ENCODE measurements around the gene MYBPC3. TPM values are rescaled to one million over a fixed set of nuclear protein-coding genes. Genes with fewer than 3 reads are reported as not detected.
A peak's percentile ranks its signal among the peaks of the same experiment; 100 is the strongest.

The MYBPC3 gene
- total RNA-seq (2014; rRNA removed; shearing (Covaris generic)), result not detected in 2 replicates

DNA sequence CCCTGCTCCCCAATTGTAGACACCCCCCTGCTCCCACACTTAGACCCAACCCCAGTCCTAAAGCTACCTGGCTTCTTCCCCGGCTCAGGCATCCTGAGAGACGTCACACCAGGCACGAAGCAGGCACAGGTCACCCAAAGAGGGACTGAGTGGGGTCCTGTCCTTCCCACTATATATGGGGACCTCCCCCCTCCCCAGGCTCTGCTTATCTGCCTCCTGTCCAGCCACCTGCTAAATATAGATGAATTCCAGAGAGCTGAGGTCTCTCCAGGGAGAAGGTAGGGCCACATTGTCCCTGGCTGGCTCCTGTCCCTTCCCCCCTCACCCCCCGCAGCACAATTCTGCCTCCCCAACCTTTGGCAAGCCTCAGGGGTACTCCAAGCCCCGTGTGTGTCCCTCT lies at the start of gene MYBPC3:
MYBPC3 (minus strand) TSS at position 147 of the 400 bp plus-strand sequence; CDS start at position 92, 55 bp downstream.
- DNase-seq (ENCODE audit: low read depth), result no peak

DNA sequence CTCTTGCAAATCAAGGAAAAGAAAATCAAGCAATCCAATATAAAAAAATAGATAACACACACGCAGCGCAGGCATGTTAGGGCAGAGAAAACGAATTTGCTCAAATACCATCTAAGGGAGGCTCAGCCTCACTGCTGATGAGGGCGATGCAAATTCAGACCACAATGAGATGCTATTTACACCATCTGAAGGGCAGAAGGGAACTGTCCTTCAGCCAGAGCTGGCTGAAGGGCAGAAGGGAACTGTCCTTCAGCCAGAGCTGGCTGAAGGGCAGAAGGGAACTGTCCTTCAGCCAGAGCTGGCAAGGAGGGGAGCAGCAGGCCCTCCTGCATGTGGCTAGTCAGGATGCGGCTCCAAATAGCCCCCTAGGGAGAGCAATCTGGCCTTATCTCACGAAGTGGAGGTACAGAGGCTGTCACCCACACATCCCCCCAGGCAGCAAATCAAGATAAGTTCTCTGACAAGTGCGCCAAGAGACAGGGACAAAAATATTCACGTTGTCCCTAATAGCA lies 48.3 kb upstream of the MYBPC3 start:
- DNase-seq (ENCODE audit: low read depth), result no peak

DNA sequence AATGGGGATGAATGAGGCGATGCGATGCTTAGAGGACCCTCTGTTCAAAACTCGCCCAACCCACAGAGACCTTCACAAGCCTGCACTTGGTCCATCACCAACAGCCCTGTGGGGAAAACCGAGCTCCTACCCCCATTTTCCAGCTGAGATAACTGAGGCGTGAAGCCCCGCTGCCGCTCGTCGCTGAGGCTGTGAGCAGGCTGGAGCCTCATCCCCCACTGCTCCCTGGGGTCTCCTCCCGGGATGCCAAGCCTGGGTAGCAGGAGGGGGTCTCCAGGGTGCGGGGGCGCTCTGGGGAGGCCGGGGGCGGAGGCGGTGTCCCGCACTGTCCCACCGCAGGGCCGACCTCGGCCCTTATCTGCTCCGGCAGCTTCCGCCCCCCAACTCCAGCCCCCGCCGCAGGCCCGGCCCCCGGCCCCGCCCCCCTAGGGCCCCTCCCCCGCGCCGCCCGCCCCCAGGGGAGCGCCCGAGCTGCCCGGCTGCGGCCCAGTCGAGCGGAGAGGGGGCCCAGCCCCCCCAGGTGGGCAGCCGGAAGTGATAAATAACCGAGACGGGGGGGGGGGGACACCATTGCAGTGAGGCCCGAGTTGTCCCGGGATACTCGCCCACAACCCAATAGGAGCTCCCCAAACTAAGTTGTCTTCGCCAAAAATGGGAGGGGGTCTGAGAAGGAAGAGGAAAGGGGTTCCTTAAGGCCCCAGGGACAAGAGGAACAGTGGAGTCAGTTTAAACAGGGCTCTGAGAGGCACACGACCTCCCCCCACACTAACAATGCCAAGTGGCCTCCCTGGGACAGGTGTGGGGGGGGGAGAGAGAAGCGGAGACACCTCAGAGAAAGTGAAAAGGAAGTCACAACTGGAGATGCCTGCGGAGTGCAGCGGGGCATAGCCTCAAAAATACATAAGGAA lies 47.6 kb upstream of the MYBPC3 start:
- no peak for DNase-seq (ENCODE audit: low read depth)

GRCh38 chr11:47398551-47398950 lies 46.0 kb upstream of the MYBPC3 start:
- DNase-seq (ENCODE audit: low read depth), result no peak

DNA sequence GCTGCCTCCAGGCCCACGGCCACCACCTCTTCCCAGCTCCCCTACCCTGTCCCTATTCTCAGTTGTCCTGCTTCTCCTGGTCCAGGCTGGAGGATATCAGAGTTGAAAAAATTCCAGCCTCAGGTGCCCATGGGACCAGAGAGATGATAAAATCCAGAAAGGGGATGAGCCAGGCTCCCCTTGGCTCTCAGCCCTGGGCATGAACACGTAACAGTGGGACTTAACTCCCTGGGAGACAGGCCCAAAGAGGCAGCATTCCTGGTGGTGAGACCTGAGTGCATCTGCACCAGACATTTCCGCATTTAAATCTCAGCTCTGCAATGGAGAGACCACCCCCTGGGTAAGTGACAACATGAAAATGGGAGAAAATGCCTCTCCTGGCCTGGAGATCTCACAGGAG lies 45.5 kb upstream of the MYBPC3 start:
- no peak for DNase-seq (ENCODE audit: low read depth)

GRCh38 chr11:47396049-47396320 lies 43.5 kb upstream of the MYBPC3 start:
- no peak for DNase-seq (ENCODE audit: low read depth)

- DNase-seq (ENCODE audit: low read depth), result no peak
Measured at GRCh38 chr11:47395223-47396048, 42.9 kb upstream of the MYBPC3 start.

DNA sequence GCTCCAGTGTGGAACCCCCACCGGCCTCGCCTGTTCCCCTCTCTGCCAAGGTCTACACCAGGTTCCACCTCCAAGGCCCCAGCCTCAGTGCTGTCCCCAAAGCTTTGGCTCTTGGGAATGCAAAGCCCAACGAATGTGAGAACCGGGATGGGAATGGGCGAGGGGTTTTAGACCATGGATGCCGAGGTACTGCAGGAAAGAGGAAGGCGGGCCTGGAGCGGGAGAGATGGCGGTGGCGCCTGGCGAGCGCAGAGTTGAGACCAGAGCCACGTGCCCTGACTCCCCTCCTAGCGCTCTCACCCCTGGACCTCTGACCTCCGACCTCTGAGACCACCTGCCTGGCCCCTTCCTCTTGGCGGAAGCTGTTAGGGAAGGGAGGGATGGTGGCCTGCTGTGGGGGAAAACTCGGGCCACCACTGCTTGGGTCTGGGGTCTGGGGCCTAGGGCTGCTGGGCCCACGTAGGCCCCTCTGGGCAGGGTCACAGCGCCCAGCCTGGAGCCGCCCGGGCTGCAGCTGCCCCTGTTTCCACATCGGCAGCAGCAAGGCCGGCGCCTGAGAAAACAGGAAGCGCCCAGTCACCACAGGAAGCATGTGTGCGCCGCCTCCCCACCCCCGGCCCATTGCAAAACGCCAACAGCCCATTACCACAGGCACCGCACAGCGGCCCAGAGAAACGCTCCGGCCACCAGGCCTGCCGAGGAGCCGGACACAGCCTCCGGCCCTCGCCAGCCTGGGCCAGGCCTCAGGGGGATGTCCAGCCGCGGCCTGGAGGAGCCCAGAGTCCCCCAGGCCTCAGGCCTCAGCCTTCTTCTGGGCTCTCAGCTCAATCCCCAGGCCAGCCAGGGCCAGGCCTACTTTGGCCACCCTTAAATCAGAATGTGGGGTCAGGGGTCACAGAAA lies 42.1 kb upstream of the MYBPC3 start:
- DNase-seq (ENCODE audit: low read depth), result no peak

DNA sequence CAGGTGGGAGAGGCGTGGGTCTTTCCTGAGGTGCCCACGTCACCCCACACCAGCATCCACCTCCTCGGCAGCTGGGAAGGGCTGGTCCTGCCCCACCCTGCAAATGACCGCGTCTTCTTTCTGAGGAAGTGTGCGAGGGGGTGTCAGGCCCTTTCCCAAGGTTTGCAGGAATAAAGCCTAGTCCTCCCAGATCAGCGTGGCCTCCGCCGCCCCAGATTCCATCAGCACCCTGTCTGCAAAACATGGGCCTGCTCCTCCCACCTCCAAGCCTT lies 41.5 kb upstream of the MYBPC3 start:
- no peak for DNase-seq (ENCODE audit: low read depth)

GRCh38 chr11:47393163-47394049 lies 40.9 kb upstream of the MYBPC3 start:
- peak; percentile 31 for DNase-seq (ENCODE audit: low read depth)

- no peak for DNase-seq (ENCODE audit: low read depth)
Measured at GRCh38 chr11:47392546-47393162, 40.2 kb upstream of the MYBPC3 start.

- DNase-seq (ENCODE audit: low read depth), result no peak
Measured at GRCh38 chr11:47391711-47392432, 39.4 kb upstream of the MYBPC3 start.

DNA sequence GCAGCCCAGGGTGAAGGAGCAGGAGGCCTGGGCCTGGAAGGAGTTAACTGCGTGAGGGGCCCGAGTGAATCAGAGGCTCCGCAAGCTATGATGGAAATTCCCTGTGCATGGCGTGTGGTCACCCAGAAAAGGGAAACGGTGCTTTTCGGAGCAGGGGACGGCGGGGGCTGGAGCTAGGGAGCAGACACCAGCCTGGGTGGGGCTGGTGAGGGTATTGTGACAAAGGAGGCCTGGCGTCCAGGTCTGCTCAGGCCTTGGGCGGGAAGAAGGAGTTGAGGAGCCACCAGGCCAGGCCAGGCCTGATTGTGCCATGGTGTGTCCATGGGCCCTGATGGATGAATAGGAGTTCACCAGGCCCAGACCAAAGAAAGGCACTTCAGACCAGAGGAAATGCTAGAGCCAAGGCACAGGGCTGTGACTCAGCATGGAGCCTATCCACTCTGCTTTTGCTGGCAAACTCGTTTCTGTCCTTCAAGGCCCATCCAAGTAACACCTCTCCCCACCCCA lies 38.6 kb upstream of the MYBPC3 start:
- no peak for DNase-seq (ENCODE audit: low read depth)

DNA sequence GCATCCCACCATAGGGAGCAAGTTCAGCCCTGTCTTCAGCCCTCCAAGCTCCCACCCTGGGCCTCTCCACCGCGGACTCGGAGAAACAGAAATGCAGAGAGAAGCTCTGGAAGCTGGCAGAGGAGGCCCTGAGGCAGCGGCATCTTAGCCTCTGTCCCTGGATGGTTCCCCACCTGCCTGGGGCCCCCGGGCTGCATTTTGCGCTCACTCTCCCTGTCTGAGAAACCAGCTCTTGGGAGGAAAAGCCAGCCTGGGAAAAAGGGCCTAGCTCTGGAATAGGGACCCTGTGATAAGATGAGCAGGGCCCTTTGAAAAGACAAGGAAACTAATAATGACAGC lies 37.9 kb upstream of the MYBPC3 start:
- no peak for DNase-seq (ENCODE audit: low read depth)

DNA sequence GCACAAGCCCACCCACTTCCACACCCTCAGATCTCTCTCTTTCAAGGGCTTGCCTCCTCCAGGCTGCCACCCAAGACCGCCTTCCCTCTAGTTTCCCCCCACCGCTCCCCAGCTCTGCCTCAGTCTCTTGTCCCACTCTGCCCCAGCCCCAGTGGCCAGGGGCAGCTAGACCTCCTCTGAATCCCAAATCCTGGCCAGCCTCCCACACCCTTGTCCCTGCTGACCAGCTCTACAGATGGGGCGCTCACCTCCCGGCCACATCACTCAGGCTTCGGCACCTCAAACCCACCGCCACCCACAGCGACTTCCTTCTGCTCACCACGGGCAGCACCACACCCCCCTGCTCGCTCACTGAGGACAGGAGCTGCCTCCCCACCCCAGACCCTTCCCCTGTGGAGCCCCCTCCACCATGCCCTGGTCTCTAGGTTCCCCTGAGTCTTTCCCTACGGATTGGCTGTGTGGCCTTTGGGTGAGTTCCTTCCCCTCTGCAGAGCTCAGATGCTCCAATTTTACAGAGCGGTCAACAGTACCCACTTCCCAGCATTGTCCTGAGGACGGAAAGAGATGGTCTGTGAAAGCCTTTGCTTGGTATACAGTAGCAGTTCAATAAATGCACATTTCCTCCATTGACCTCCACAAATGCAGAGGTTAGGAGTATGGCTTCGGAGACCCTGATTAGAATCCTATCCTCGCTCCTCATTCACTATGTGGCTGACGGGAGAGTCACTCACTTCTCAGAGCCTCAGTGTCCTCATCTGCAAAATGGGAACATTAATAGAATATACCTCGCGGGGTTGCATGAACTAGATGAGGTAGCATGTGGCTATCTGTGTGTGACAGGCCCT lies 37.3 kb upstream of the MYBPC3 start:
- no peak for DNase-seq (ENCODE audit: low read depth)

GRCh38 chr11:47388697-47389576 lies 36.4 kb upstream of the MYBPC3 start:
- no peak for DNase-seq (ENCODE audit: low read depth)

- no peak for DNase-seq (ENCODE audit: low read depth)
Measured at GRCh38 chr11:47387944-47388696, 35.6 kb upstream of the MYBPC3 start.

All from RPMI7951 (cell line).